ENCODE measurements around the gene SLX1A. TPM values are rescaled to one million over a fixed set of nuclear protein-coding genes. Genes with fewer than 3 reads are reported as not detected.
A peak's percentile ranks its signal among the peaks of the same experiment; 100 is the strongest.
"Not testable (repeated sequence)": the region's sequence is repeated elsewhere in the genome, so short reads cannot be mapped to it uniquely, and the experiment has no call there.

SLX1A gene
- total and polyA plus RNA-seq, 3 donors from 2014 or later, result 10.4 to 44.8 (median 42.4) TPM

DNA sequence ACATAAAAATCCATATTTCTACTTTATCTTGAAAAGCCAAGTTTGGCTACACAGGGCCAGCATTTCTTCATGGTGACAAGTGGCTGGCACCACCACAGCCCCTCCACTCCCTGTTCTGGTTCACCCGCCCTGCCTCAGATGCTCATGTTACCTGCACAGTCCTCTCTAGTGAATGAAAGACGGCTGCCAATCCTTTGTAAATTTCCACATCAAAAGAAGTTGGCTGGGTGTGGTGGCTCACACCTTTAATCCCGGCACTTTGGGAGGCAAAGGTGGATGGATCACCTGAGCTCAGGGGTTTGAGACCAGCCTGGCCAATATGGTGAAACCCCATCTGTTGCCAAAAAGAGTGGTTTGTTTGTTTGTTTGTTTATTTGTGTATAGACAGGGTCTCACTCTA lies 30.1 kb upstream of the SLX1A start:
- intact Hi-C loops (cut with DNase I; ENCODE audit: low total_unique reads), result no loop called here
- H3K36me3 ChIP-seq (ENCODE audit: low read depth, missing control alignments), result no peaks in the 10 kb centered on the region
- DNase-seq, result no peak
- H3K27ac ChIP-seq, result no peak overlapping the region
- TF ChIP-seq CTCF (IDR thresholded peaks at IDR 0.05) (no peak), POLR2A (IDR thresholded peaks at IDR 0.05) (no peak)
- no peaks in the 10 kb centered on the region for H3K4me1 ChIP-seq
- no peaks in the 10 kb centered on the region for H3K27me3 ChIP-seq
- no peaks in the 10 kb centered on the region for H3K9me3 ChIP-seq
- no peak overlapping the region for H3K4me3 ChIP-seq
- 83 to 86% methylated on average over 3 of the region's 3 CpGs for WGBS, 2 donors

GRCh38 chr16:30166202-30166902 lies 27.3 kb upstream of the SLX1A start:
- TF ChIP-seq CTCF (IDR thresholded peaks at IDR 0.05) (no peak), POLR2A (IDR thresholded peaks at IDR 0.05) (no peak)
- Histone ChIP-seq H3K4me1 (no peaks in the 10 kb centered on the region), H3K36me3 (ENCODE audit: low read depth, missing control alignments) (no peaks in the 10 kb centered on the region), H3K27ac (no peak overlapping the region), H3K4me3 (no peak overlapping the region), H3K9me3 (no peaks in the 10 kb centered on the region), H3K27me3 (no peaks in the 10 kb centered on the region)
- no peak for DNase-seq
- intact Hi-C loops (cut with DNase I; ENCODE audit: low total_unique reads), result no loop called here
- 85 to 86% methylated on average over 11 of the region's 11 CpGs for WGBS, 2 donors

DNA sequence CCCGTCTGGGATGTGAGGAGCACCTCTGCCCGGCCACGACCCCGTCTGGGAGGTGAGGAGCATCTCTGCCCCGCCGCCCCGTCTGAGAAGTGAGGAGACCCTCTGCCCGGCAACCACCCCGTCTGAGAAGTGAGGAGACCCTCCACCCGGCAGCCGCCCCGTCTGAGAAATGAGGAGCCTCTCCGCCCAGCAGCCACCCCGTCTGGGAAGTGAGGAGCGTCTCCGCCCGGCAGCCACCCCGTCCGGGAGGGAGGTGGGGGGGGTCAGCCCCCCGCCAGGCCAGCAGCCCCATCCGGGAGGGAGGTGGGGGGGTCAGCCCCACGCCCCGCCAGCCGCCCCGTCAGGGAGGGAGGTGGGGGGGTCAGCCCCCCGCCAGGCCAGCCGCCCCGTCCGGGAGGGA lies 24.9 kb upstream of the SLX1A start:
- H3K4me1 ChIP-seq; DNase-seq; H3K9me3 ChIP-seq; H3K36me3 ChIP-seq (ENCODE audit: low read depth, missing control alignments); H3K27me3 ChIP-seq; H3K27ac ChIP-seq; intact Hi-C loops (cut with DNase I; ENCODE audit: low total_unique reads): not testable (repeated sequence)
- H3K4me3 ChIP-seq, result peak overlapping the region in 1 of 2 donors; percentile 18
- 83% methylated on average over 6 of the region's 29 CpGs; no CpG with 5 or more reads in 1 of the 2 donors for WGBS, 2 donors

DNA sequence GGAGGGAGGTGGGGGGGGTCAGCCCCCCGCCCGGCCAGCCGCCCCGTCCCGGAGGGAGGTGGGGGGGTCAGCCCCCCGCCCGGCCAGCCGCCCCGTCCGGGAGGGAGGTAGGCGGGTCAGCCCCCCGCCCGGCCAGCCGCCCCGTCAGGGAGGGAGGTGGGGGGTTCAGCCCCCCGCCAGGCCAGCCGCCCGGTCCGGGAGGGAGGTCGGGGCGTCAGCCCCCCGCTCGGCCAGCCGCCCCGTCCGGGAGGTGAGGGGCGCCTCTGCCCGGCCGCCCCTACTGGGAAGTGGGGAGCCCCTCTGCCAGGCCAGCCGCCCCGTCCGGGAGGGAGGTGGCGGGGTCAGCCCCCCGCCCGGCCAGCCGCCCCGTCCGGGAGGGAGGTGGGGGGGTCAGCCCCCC lies 24.3 kb upstream of the SLX1A start:
- H3K9me3 ChIP-seq; H3K36me3 ChIP-seq (ENCODE audit: low read depth, missing control alignments); intact Hi-C loops (cut with DNase I; ENCODE audit: low total_unique reads); DNase-seq; H3K27me3 ChIP-seq; H3K27ac ChIP-seq; H3K4me1 ChIP-seq: not testable (repeated sequence)
- WGBS, 2 donors, result no CpG with 5 or more reads among the region's 38 CpGs
- peak overlapping the region in 1 of 2 donors; percentile 18 for H3K4me3 ChIP-seq

GRCh38 chr16:30170145-30170544 lies 23.5 kb upstream of the SLX1A start:
- WGBS, 2 donors, result no CpG with 5 or more reads among the region's 31 CpGs
- intact Hi-C loops (cut with DNase I; ENCODE audit: low total_unique reads), result loop anchor here (10.0 kb wide), 1 partner anchor 45 kb away; the partner anchor contains the start of gene MAPK3
- not testable (repeated sequence) for H3K27me3 ChIP-seq; H3K4me1 ChIP-seq; H3K27ac ChIP-seq; H3K36me3 ChIP-seq (ENCODE audit: low read depth, missing control alignments); DNase-seq; H3K4me3 ChIP-seq; H3K9me3 ChIP-seq

DNA sequence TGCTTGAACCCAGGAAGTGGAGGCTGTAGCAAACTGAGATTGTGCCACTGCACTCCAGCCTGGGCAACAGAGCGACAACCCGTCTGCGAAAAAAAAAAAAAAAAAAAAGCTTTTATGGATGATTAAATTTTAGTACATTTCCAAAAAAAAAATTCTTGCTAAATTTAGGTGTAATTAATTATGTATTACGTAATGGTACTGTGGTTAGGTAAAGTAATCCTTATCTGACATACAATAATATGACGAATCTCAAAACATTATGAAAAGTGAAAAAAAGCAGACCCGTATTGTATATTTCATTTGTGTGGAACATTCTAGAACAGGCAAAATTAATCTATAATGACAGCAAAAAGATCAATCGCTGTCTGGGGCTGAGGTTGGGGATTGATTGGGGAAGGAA lies 20.6 kb upstream of the SLX1A start:
- Histone ChIP-seq H3K4me3 (no peak overlapping the region), H3K4me1 (no peaks in the 10 kb centered on the region), H3K27ac (no peak overlapping the region), H3K27me3 (no peaks in the 10 kb centered on the region), H3K9me3 (no peaks in the 10 kb centered on the region), H3K36me3 (ENCODE audit: low read depth, missing control alignments) (no peaks in the 10 kb centered on the region)
- TF ChIP-seq POLR2A (IDR thresholded peaks at IDR 0.05) (no peak), CTCF (IDR thresholded peaks at IDR 0.05) (no peak)
- whole genome bisulfite sequencing, 2 donors, result 84 to 85% methylated on average over 7 of the region's 7 CpGs
- intact Hi-C loops (cut with DNase I; ENCODE audit: low total_unique reads), result loop anchor here (10.0 kb wide), 1 partner anchor 48 kb away; the partner anchor contains the start of gene MAPK3
- no peak for DNase-seq

DNA sequence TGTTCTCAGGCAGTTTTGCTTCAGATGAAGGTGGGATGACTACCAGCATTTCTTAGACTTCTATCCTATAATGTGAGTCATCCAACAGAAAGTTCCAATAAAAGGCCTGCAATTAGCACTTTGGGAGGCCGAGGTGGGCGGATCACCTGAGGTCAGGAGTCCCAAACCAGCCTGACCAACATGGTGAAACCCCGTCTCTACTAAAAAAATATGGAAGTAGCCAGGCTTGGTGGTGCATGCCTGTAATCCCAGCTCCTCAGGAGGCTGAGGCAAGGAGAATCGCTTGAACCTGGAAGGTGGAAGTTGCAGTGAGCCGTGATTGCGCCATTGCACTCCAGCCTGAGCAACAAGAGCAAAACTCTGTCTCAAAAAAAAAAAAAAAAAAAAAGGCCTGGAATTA lies 16.8 kb upstream of the SLX1A start:
- H3K4me3 ChIP-seq; H3K9me3 ChIP-seq; H3K36me3 ChIP-seq (ENCODE audit: low read depth, missing control alignments); DNase-seq; H3K4me1 ChIP-seq; H3K27me3 ChIP-seq; H3K27ac ChIP-seq: not testable (repeated sequence)
- intact Hi-C loops (cut with DNase I; ENCODE audit: low total_unique reads), result loop anchor here (10.0 kb wide), 1 partner anchor 52 kb away; the partner anchor contains the start of gene MAPK3
- 81 to 95% methylated on average over 6 of the region's 6 CpGs for WGBS, 2 donors
